ENCODE results near the gene SLC9A8.
"Not testable (repeated sequence)": the region's sequence is repeated elsewhere in the genome, so short reads cannot be mapped to it uniquely, and the experiment has no call there.

Gene SLC9A8

DNA sequence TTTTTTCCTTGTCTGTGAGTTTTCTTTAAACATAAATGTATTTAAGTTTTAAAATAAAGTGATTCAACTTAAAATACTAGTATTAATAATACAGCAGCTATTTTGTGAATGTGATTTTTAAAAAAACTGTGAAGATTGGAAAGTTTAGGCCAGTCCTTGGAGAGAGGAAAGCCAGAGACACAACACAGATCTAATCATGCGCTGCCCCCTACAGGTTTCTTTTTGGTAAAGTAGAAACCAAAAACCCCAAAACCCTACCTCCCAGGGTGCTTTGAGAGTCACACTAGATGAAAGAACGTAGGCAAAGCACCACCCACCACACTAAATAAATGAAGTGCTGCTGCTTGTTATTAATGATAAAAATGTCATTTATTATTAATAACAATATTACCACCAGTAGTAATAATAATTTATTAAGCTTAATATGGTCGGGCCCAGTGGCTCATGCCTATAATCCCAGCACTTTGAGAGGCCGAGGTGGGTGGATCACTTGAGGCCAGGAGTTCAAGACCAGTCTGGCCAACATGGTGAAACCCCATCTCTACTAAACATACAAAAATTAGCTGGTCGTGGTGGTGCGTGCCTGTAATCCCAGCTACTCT, 33.7 kb downstream of the SLC9A8 start:
- H3K4me3 ChIP-seq (ENCODE audit: low read depth, low read length), result no peak overlapping the region

DNA sequence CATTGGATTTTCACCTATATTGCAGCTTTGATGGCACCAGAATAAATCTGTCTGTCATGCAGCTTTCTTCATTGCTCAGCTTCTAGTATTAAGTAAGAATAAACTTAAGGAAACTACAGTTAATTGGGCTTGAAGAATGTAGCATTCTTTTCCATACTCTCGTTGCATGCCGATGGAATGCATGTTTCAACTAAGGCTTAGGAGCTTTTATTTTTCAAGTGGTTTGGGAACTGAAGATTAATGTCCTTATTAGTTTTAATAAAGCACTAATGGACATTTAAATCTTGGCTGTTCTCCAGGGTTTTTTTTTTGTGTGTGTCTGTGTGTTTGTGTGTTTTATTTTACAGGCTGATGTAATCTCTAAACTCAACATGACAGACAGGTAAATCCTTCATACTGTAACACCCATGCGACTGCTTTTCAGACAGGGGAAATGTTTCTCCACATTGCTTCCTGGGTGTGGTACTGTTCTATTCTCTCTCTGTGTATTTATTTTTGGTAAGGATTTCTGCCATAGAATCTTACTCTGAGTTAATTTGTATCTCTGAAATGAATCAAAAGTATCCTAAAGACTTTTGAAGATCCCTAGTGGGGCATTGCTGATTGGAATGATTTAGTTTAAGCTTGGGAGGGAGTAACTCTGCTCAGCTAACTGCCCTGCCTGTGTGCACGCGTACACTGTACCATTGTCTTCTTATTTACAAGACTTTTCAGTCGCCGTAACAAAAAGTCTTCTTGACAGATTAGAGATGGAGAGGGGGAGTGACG, 38.0 kb downstream of the SLC9A8 start:
- no peak overlapping the region for H3K4me3 ChIP-seq (ENCODE audit: low read depth, low read length)

DNA sequence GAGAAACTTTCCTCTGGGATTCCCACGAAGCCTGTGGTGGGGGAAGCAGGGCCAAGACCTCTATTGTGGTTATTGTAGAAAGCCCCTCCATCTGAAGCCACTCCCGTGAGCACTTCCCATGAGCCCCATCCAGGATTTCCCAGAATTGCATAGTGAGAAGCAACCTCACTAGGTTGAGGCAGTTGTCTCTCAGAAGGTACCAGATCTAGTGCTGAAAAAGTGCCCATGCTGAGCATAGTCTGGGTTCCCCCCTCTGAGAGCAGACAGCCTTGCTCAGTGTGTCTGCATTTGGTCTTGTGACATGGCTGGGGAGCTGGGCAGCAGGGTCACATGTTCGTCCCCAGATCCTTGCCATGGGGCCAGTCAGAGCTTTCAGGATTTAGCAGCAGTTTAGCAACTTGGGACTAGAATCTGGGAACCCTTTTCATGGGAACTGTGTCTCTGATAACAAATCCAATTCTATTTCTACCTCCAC, 38.6 kb downstream of the SLC9A8 start:
- no peak overlapping the region for H3K4me3 ChIP-seq (ENCODE audit: low read depth, low read length)

DNA sequence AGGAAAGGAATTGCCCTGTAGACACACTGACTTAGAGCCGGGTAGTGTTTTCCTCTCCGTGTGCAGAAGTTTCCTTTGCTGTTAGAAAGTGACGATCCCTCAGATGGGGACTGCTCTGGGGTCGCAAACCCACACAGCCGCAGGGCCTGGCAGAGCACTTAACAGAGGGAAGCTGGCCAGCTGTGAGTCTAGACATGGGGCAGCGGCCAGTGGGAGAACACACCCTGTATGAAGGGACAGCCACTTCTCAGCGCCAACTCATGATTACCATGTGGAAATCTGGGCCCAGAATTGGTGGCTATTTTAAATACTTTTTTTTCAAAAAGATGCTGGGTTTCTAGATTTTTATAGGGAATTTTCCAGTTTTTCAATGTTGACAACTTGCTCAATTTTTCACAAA, 39.4 kb downstream of the SLC9A8 start:
- H3K4me3 ChIP-seq (ENCODE audit: low read depth, low read length), result no peak overlapping the region

DNA sequence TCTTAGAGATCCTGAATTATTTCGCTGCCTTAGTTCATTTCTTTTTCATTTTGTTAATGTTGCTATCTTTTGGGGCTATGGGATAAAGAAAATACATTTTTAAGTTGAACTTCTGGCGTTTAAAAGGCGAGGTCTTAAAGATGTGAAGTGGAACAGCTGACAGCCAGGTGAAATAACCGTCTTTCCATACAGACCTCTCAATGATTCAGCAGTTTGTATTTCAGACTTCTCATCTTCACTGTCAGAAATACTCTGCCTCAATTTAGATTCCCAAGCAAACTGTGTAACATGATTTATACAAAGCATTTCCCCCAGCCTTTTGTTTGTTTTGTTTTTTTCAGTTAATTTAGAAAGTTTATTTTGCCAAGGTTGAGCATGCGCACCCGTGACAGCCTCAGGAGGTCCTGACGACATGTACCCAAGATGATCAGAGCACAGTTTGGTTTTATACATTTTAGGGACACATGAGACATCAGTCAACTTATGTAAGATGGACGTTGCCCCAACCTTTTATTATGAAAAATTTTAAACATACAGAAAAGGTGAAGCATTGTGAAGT, 40.0 kb downstream of the SLC9A8 start:
- no peak overlapping the region for H3K4me3 ChIP-seq (ENCODE audit: low read depth, low read length)

DNA sequence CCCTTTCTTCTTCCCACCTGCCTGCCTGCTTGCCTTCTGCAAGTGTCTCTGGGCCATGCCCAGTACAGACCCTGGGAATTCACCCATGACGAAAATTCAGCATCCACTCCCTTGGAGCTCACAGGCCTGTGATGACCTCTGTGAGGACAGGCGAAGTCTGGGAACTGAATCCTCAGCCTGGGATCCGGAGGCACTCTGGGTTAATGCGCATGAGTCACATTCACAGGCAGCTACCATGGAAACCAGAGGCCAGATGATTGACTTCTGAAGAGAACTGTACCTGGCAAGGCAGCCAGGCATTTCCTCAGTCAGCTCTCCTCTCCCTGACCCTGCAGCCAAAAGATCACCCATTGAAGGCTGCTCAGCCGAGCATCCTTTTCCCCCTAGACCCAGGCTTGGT, 41.0 kb downstream of the SLC9A8 start:
- H3K4me3 ChIP-seq (ENCODE audit: low read depth, low read length), result no peak overlapping the region

DNA sequence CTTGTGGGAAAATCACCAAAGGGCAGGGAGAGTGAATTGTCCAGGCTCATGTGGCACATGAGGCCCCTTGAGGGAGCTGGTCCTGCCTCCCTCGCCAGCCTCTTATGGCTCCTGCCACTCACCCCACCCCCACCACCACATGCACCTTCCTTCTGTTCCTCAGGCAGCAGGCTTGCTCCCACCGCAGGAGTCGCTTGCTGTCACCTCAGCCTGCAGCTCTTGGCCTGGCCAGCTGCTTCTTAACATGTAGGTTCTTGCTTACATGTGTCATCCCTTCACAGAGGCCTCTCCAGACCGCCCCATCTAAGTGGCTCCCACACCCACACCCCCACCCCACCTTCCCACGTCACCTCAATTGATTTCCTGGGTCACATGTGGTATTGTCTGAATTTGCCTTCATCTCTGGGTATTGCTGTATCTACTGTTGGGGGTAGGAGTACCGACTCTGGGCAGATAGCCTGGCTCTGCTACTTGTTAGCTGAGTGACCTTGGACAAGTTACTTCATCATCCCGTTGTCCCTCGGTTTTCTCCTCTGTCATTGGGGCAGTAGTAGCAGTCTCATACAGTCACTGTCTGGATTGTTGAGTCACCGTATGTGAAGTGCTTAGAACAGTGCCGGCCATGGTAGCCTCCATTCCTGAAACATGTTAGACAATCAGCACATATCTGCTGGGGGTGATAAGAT, 41.7 kb downstream of the SLC9A8 start:
- H3K4me3 ChIP-seq (ENCODE audit: low read depth, low read length), result no peak overlapping the region

DNA sequence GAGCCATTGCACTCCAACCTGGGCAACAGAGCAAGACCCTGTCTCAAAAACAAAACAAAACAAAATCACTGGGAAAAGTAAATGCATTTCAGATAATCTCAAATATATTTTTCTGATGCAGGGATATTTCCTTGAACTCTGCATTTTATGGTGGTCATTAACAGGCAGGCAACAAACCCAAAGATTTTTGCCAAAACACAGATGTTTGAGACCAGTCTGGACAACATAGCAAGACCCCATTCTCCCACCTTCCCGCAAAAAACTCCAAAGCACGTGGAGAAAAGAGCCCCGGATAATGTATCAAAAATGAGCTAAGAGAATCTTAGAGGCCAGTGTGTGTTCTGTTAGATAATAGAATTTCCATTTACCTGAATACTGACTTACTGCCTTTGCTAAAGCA, 44.3 kb downstream of the SLC9A8 start:
- no peak overlapping the region for H3K4me3 ChIP-seq (ENCODE audit: low read depth, low read length)

DNA sequence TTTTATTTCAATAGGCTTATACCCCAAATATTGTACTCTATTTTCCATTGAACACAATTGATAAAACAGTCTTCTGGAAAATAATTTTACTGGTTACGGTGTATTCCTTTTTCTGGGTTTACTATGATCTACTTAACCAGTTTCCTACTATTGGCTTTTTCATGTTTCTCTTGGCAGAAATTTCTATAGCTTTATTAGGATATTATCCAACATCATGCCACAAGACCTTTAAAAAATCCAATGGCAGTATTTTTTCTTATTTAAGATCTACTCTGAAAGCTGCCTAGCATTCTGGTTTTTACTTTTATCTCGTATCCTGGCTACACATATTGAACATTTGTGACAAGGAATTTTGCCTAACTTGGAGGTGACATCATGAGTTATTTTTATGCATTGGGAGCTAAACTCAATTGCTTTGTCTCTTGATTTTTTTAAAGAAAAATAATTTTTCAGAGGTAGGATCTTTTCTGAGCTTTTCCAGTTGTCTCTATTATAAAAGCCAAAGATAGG, 45.5 kb downstream of the SLC9A8 start:
- H3K4me3 ChIP-seq (ENCODE audit: low read depth, low read length), result no peak overlapping the region

DNA sequence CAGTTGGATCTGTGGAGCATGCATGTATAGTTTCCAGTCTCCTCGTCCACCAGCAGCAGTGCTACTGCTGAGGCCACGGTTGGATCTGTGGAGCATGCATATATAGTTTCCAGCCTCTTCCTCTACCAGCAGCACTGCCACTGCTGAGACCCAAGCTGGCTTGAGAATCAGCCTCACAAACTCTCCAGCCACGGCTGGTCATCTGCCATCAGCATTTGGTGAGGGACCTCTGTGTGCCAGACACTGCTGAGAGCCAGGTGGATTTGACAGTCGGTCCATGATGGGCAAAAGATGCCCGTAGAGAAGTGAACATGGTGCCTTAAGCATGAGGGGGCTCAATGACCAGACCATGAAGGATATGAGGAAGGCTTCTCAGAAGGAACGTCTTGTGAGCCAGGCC, 46.4 kb downstream of the SLC9A8 start:
- H3K4me3 ChIP-seq (ENCODE audit: low read depth, low read length), result no peak overlapping the region

DNA sequence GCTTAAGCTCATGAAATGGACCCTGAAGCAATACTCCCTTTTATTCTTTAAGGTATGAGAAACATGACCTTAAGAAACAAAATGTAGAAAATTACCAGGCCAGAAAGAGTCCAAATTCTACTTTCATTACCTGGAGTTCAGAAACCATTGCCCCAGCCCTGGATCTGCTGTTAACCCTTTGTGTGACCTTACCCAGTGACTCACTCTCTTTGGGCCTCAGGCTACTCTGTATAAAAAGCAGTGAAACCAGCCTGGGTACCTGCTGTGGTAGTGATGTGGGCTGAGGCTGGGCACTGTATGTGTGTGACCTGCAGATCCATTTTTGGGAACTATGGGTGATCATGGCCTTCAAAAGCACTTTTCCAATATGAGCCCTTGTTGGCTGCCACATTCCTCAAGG, 47.2 kb downstream of the SLC9A8 start:
- H3K4me3 ChIP-seq (ENCODE audit: low read depth, low read length), result no peak overlapping the region

DNA sequence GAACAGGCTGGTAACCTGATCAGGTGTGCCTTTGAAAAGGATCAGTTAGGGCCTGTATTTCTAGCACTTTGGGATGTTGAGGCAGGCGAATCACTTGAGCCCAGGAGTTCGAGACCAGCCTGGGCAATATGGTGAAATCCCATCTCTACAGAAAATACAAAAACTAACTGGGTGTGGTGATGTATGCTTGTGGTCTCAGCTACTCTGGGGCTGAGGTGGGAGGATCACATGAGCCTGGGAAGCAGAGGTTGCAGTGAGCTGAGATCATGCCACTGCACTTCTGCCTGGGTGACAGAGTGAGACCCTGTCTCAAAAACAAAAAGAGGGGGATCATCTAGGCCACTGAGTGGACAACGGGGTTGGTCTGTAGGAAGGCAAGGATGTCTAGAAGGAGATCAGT, 48.6 kb downstream of the SLC9A8 start:
- H3K4me3 ChIP-seq (ENCODE audit: low read depth, low read length), result not testable (repeated sequence)

DNA sequence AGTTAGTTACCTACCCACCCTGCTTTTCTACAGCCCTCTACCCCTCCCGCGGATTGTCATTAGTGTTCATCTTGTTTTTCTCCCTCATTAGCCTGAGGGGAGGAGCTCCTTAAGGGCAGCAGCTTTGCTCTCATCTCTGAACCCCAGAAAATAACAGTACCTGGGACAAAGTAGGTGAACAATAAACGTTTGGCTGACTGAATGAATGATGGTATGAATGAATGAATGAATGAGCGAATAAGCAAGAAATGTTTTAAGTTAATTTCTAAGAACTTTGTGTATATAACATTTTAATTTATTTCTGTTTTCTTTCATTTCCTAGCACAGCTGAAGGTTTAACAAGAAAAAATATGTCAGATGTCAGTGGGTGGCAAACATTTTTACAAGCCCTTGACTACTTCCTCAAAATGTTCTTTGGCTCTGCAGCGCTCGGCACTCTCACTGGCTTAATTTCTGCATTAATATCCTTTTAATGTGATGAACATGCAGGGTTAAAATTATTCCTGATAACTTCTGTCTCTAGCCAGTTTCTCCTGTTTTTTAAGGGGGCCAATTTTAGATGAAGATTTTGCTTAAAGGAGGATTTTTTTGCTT, 50.1 kb downstream of the SLC9A8 start:
- no peak overlapping the region for H3K4me3 ChIP-seq (ENCODE audit: low read depth, low read length)

DNA sequence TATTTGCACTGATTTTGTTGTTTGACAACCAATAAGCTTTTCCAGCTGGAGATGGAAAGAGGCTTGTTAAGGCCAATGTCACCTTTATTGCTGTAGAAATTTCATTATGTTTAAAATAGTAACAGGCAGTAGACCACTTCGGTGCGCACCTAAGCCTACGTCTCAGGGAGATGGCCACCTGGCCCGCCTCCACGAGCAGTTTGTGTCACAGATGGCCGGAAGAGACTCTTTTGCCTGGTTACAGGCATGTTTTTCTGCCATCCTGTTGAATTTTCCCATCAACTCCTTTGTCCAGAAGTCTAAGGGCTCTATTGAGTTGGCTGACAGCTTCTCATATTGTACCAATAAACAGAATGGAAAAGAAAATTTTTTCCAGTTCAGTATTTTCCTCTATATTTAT, 51.0 kb downstream of the SLC9A8 start:
- H3K4me3 ChIP-seq (ENCODE audit: low read depth, low read length), result no peak overlapping the region

DNA sequence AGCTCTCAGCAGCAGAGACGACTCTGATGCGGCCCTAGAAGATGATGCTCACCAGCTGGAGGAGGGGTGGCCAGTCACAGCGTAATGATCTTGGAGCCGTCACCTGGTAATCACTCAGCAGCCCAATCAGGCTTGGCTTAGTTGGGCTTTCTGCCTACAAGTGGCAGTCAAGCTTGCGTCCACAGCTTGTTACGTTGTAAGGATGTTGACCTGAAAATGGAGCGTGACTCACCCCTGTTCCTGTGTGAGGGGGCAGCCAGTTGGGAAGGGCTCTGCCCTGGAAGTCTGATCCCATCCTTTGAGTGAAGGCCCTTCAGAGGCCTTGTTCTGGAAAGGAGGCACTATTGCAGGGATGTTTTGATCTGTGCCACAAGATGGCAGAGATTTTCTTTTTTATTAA, 52.9 kb downstream of the SLC9A8 start:
- no peak overlapping the region for H3K4me3 ChIP-seq (ENCODE audit: low read depth, low read length)

DNA sequence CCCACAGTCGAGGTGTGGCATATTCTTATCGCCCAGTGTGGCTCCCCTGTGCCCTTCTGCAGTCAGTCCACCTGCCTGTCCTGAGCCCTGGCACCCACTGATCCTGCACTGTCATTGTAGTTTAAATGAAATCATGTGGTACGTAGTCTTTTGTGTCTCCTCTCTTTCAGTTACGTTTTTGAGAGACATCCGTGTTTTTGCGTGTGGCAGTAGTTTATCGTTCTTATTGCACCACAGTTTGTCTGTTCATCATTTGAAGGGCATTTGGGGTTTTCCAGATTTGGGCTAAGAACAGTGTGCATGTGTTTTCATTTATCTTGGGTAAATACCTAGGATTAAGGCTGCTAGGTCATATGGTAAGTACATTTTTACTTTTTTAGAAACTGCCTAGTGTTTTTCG, 53.4 kb downstream of the SLC9A8 start:
- H3K4me3 ChIP-seq (ENCODE audit: low read depth, low read length), result no peak overlapping the region

DNA sequence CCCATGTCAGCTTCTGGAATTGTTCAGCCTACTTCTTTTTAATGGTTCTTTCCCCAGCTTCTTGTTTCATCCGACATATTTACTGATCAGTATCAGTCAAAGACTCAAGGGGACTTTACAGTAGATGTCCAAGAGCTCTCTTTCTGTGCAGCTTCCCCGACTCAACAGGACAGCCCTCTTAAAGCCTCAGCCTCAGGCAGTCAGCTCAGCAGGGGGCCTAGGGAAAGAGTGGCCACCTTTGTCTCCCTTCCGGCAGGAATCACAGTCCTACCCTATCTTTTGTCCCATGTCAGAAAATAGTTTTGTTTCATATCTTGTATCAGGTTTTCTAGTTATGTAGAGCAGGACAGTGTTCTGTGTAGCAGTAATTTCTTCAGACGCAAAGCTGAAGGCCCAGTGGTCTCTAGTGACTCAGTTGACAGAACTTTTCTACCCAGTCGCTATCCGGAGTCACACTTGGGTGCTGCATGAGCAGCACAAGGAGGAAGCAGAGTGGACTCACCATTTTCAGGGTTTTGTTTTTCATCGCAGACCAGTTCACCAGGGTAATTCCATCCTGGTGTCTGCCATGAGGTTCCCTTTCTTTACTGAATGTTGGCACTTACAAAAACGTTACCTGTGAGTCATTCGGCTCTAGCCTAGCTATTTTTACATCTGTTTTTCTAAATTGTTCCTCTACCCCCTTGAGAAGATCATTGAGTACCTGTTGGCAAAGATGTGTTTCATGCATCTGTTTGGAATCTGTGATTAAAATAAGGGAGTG, 55.0 kb downstream of the SLC9A8 start:
- H3K4me3 ChIP-seq (ENCODE audit: low read depth, low read length), result no peak overlapping the region

DNA sequence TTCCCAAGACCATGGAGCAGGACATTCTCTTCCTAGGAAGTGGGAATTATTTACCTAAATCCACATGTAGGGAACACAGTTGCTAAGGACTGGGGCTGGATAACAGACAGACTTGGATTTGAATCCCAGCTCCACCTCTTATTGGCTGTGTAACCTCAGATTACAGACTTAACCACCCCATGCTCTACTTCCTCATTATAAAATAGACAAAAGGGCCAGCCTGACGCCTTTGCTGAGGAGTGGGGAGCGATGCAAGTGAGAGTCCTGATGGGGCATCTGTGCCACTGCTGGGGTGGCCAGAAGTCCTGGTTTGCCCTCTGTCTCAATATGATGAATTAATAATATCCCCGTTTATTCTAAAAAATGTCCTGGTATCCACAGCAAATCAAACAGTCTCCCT, 55.9 kb downstream of the SLC9A8 start:
- H3K4me3 ChIP-seq (ENCODE audit: low read depth, low read length), result no peak overlapping the region

DNA sequence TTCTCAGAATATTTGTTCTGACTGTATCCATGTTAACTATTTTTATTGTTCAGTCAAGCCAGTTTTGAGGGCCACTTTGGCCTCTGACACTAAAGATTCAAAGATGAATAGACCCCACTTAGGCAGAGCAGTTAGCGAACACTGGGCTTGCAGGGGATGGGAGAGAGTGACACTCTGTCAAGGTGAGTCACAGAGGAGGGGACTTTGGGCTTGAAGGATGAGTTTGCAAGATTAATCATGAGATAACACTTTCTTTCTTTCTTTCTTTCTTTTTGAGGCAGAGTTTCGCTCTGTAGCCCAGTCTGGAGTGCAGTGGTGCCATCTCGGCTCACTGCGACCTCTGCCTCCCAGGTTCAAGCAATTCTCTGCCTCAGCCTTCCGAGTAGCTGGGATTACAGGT, 56.3 kb downstream of the SLC9A8 start:
- H3K4me3 ChIP-seq (ENCODE audit: low read depth, low read length), result no peak overlapping the region

DNA sequence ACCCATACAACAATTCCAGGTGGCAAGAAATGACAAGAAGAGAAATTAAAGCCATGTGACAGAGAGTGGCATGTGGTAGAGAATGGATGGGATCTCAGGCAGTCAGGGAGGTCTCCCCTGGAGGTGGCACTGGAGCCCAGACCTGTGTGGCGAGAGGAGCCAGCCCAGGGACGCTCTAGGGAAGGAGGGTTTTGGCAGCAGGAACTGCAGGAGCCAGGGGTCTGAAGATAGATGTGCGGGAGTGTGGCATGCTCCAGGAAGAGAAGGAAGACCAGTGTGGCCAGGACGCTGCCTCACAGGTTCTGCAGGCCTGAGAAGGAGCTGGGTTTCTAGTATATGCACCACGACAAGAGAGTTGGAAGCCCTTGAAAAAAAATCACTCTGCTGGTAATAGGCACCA, 57.6 kb downstream of the SLC9A8 start:
- H3K4me3 ChIP-seq (ENCODE audit: low read depth, low read length), result no peak overlapping the region
